RPMI7951 (cell line): ENCODE results near the gene DNAH2. TPM values are rescaled to one million over a fixed set of nuclear protein-coding genes. Genes with fewer than 3 reads are reported as not detected.
A peak's percentile ranks its signal among the peaks of the same experiment; 100 is the strongest.

Source experiments
- DNase-seq: peaks from one replicate; pipeline ENCODE4 v3.0.0-alpha.2; 2012; ENCODE audit warnings: low read depth
- total RNA-seq: library from RNA; depleted of rRNA; stranded (reverse); fragments of >200 nt; shearing (Covaris generic); gene quantifications from 2 replicates; pipeline ENCODE4 v1.2.3, GENCODE V29; 2014

Gene DNAH2
- total RNA-seq, 1 experiment from 2014 or later = 3.2 TPM

GRCh38 chr17:7818746-7819645 is 101.5 kb downstream of the DNAH2 start:
- DNase-seq = no peak

- DNase-seq = no peak
Measured at GRCh38 chr17:7820231-7820630, 102.7 kb downstream of the DNAH2 start.

GRCh38 chr17:7822126-7822525 is 104.6 kb downstream of the DNAH2 start:
- no peak for DNase-seq

GRCh38 chr17:7823581-7824001 is 106.0 kb downstream of the DNAH2 start:
- DNase-seq = no peak

- no peak for DNase-seq
Measured at GRCh38 chr17:7824021-7824924, 106.7 kb downstream of the DNAH2 start.

- peak; percentile 28 for DNase-seq
Measured at GRCh38 chr17:7825206-7825990, 107.9 kb downstream of the DNAH2 start.

- no peak for DNase-seq
Measured at GRCh38 chr17:7830616-7831015, 113.1 kb downstream of the DNAH2 start.

GRCh38 chr17:7831233-7831632 is 113.7 kb downstream of the DNAH2 start:
- no peak for DNase-seq

GRCh38 chr17:7832431-7832830 is 114.9 kb downstream of the DNAH2 start:
- no peak for DNase-seq

GRCh38 chr17:7833011-7833794 is 115.7 kb downstream of the DNAH2 start:
- DNase-seq = no peak

- peak; percentile 86 for DNase-seq
Measured at GRCh38 chr17:7833795-7834541, 116.4 kb downstream of the DNAH2 start, which contains the start of gene KDM6B. KDM6B (plus strand) TSS chr17:7834217; CDS start chr17:7845555, 11,338 bp downstream.

- peak; percentile 46 for DNase-seq
Measured at GRCh38 chr17:7834542-7834956, 117.0 kb downstream of the DNAH2 start.

- peak; percentile 96 for DNase-seq
Measured at GRCh38 chr17:7834957-7835813, 117.6 kb downstream of the DNAH2 start.

- DNase-seq = peak; percentile 71
Measured at GRCh38 chr17:7835814-7836595, 118.5 kb downstream of the DNAH2 start.

- peak; percentile 86 for DNase-seq
Measured at GRCh38 chr17:7836596-7837407, 119.3 kb downstream of the DNAH2 start.

GRCh38 chr17:7837408-7838088 is 120.0 kb downstream of the DNAH2 start:
- DNase-seq = no peak
